HK-2 (cell line): ENCODE results near the gene CCDC102B.

Experiments used
- DNase-seq: peaks from one replicate; pipeline ENCODE4 v3.0.0-alpha.2; 2018; ENCODE audit not compliant: unreplicated experiment

CCDC102B gene

DNA sequence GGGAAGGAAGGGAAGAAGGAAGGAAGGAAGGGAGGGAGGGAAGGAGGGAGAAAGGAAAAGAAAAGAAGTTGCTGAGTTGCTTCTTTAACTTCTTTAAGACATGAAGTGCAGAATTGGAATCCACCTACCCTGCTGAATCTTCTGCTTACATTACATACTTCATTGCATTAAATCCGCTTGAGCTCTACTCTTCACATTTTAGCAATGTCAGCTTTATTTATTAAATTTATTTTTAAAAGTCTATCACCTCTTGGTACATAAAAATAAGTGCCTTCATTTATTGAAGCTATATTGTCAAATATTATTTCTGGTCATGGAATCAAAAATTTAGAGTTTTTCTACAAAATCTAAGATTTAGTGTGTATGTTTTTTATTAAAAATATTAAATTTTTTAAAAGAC lies 284.6 kb downstream of the CCDC102B start:
- DNase-seq, result no peak

DNA sequence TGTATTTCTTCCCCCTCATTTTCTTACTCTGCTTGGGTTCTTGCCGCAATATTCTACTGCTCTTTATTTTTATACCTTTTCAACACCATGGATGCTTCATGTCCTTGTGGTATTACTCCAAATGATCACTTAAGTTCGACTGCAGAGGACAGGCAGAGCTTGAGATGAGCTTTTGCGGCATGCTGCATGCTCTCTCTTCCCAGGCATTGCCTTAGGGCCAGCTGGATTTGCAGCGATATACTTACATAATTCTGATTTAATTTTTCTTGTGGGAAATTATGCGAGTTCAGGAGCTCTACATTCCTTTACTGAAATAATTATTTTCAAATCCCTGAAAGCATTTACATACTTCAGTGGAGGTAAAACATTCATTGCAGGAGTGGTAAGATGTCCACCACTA lies 288.1 kb downstream of the CCDC102B start:
- no peak for DNase-seq

DNA sequence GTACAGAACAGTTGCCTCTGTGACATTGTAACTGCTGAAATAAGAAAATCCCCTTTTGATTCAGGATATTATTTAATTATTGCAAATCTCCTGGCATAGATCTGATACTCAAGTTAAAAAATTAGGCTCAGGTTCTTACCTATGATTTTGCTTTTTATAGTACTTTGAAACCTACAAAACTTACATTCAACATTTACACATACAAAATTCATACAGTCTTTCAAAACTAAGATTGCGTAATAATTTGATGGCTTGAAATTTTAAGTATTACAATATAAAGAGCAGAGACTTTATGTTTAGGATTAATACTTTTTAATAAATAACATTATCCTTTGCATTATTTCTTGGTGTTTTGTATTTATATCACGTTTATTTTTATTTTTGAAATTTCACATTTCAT lies 291.1 kb downstream of the CCDC102B start:
- DNase-seq, result no peak

DNA sequence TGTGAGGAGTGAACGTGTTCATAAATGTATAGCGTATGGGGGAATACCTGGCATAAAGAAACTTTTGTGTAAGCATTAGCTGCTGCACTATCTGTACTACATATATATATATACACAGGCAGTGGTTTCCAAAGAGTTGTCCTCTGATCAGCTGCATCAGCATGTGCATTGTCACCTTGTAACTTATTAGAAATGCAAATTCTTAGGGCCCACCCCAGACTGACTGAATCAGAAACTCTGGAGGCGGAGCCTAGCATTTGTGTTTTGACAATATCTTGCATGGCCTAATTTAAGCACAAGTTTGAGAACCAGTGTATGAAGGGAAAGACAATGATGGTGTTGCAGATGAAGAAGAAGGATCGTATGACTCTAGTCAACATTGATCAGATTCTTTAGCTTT lies 299.5 kb downstream of the CCDC102B start:
- DNase-seq, result no peak

DNA sequence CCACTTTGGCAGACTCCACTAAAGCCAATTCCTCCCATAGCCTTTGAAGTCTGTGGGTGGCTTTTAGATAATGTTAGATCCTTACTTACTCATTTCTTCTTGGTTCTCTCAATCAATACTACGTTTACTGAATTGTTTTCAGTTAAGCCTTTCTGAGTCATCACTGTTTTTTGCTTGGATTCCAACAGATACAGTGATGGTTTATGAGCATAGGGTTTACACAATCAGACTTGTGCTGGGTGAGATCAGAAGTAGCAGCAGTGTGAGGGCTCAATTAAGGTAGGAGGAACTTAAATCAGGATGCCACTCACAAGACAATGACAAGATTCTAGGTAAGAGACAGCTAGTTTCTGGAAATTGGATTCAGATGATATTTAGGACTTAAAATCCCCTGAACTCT lies 305.1 kb downstream of the CCDC102B start:
- DNase-seq, result no peak
